Stimulated activated naive CD8-positive, alpha-beta T cell treated with anti-CD3 and anti-CD28 coated beads, Interleukin-15, amount 100 ng/mL, for 72 hours (primary cell): ENCODE data around the gene AFG3L2.

ENCODE experiments used
- ATAC-seq: fragments of 150-1000 bp; cut with Tn5 transposase; 2 replicates; pipeline ENCODE4 v1.10.0; 2021; ENCODE audit warnings: mild to moderate bottlenecking, moderate library complexity
- DNase-seq, 2 donors: peaks; one replicate each; pipeline ENCODE4 v3.0.0; 2021 to 2022
- H3K27ac Mint-ChIP-seq, 2 donors: one replicate each; pipeline ENCODE4 v1.8.0; 2022; ENCODE audit warnings: mild to moderate bottlenecking in 2 of 2, mixed read lengths in 2 of 2, moderate library complexity in 2 of 2
- H3K27me3 Mint-ChIP-seq: one replicate; pipeline ENCODE4 v1.8.0; 2022; ENCODE audit warnings: mixed read lengths
- H3K4me1 Mint-ChIP-seq: one replicate; pipeline ENCODE4 v1.8.0; 2022; ENCODE audit warnings: mild to moderate bottlenecking, mixed read lengths
- H3K4me3 Mint-ChIP-seq, 2 donors: one replicate each; pipeline ENCODE4 v1.8.0; 2022; ENCODE audit warnings: mild to moderate bottlenecking in 2 of 2, mixed read lengths in 2 of 2, moderate library complexity in 1 of 2
- H3K9me3 Mint-ChIP-seq, 2 donors: one replicate each; pipeline ENCODE4 v1.8.0; 2022; ENCODE audit warnings: mixed read lengths in 2 of 2

Gene AFG3L2

GRCh38 chr18:12326711-12327460 lies 50.1 kb downstream of the AFG3L2 start:
- no peak overlapping the region for H3K4me3 Mint-ChIP-seq
- H3K9me3 Mint-ChIP-seq: no peaks in the 10 kb centered on the region
- DNase-seq (no peak), ATAC-seq (no peak)
- H3K27ac Mint-ChIP-seq: no peak overlapping the region
- peaks cover 5% of the 10 kb centered on the region for H3K4me1 Mint-ChIP-seq
- H3K27me3 Mint-ChIP-seq: no peaks in the 10 kb centered on the region

- DNase-seq (no peak), ATAC-seq (no peak)
- H3K9me3 Mint-ChIP-seq: no peaks in the 10 kb centered on the region
- no peaks in the 10 kb centered on the region for H3K27me3 Mint-ChIP-seq
- H3K4me1 Mint-ChIP-seq: peaks cover 5% of the 10 kb centered on the region
- H3K4me3 Mint-ChIP-seq: no peak overlapping the region
- no peak overlapping the region for H3K27ac Mint-ChIP-seq
These were observed 51.2 kb downstream of the AFG3L2 start for GRCh38 chr18:12325726-12326245.

- DNase-seq (no peak), ATAC-seq (no peak)
- Mint-ChIP-seq H3K4me3 (no peak overlapping the region), H3K4me1 (peaks cover 5% of the 10 kb centered on the region), H3K27me3 (no peaks in the 10 kb centered on the region), H3K27ac (no peak overlapping the region), H3K9me3 (no peaks in the 10 kb centered on the region)
These were observed 51.9 kb downstream of the AFG3L2 start for GRCh38 chr18:12324991-12325725.

GRCh38 chr18:12321333-12321732 lies 55.7 kb downstream of the AFG3L2 start:
- Mint-ChIP-seq H3K4me3 (no peak overlapping the region), H3K4me1 (peaks cover 6% of the 10 kb centered on the region), H3K9me3 (no peaks in the 10 kb centered on the region), H3K27ac (no peak overlapping the region), H3K27me3 (no peaks in the 10 kb centered on the region)
- ATAC-seq: no peak
- DNase-seq: no peak

- no peak overlapping the region for H3K27ac Mint-ChIP-seq
- no peak for DNase-seq
- H3K4me3 Mint-ChIP-seq: no peak overlapping the region
- peaks cover 6% of the 10 kb centered on the region for H3K4me1 Mint-ChIP-seq
- no peak for ATAC-seq
- no peaks in the 10 kb centered on the region for H3K27me3 Mint-ChIP-seq
- H3K9me3 Mint-ChIP-seq: no peaks in the 10 kb centered on the region
These were observed 58.2 kb downstream of the AFG3L2 start for GRCh38 chr18:12318857-12319256.

- no peaks in the 10 kb centered on the region for H3K27me3 Mint-ChIP-seq
- H3K9me3 Mint-ChIP-seq: no peaks in the 10 kb centered on the region
- DNase-seq (no peak), ATAC-seq (no peak)
- H3K27ac Mint-ChIP-seq: no peak overlapping the region
- no peak overlapping the region for H3K4me3 Mint-ChIP-seq
- H3K4me1 Mint-ChIP-seq: peaks cover 6% of the 10 kb centered on the region
These were observed 58.7 kb downstream of the AFG3L2 start for GRCh38 chr18:12318334-12318697.

GRCh38 chr18:12317664-12318333 lies 59.2 kb downstream of the AFG3L2 start:
- no peak for DNase-seq
- Mint-ChIP-seq H3K4me3 (no peak overlapping the region), H3K9me3 (no peaks in the 10 kb centered on the region), H3K27ac (no peak overlapping the region), H3K4me1 (peaks cover 6% of the 10 kb centered on the region), H3K27me3 (no peaks in the 10 kb centered on the region)
- no peak for ATAC-seq

- Mint-ChIP-seq H3K27me3 (no peaks in the 10 kb centered on the region), H3K4me1 (peaks cover 6% of the 10 kb centered on the region), H3K9me3 (no peaks in the 10 kb centered on the region), H3K27ac (no peak overlapping the region), H3K4me3 (no peak overlapping the region)
- no peak for DNase-seq
- ATAC-seq: no peak
These were observed 61.1 kb downstream of the AFG3L2 start for GRCh38 chr18:12315911-12316310.

GRCh38 chr18:12315490-12315889 lies 61.5 kb downstream of the AFG3L2 start:
- no peak overlapping the region for H3K4me3 Mint-ChIP-seq
- ATAC-seq (no peak), DNase-seq (no peak)
- peaks cover 6% of the 10 kb centered on the region for H3K4me1 Mint-ChIP-seq
- no peaks in the 10 kb centered on the region for H3K9me3 Mint-ChIP-seq
- no peak overlapping the region for H3K27ac Mint-ChIP-seq
- H3K27me3 Mint-ChIP-seq: no peaks in the 10 kb centered on the region

GRCh38 chr18:12314591-12315305 lies 62.3 kb downstream of the AFG3L2 start:
- DNase-seq (no peak), ATAC-seq (no peak)
- Mint-ChIP-seq H3K27ac (no peak overlapping the region), H3K9me3 (no peaks in the 10 kb centered on the region), H3K27me3 (peaks cover 4% of the 10 kb centered on the region), H3K4me3 (no peak overlapping the region), H3K4me1 (peaks cover 7% of the 10 kb centered on the region)

- H3K27ac Mint-ChIP-seq: no peak overlapping the region
- peaks cover 13% of the 10 kb centered on the region for H3K4me1 Mint-ChIP-seq
- no peak overlapping the region for H3K4me3 Mint-ChIP-seq
- no peak for ATAC-seq
- no peaks in the 10 kb centered on the region for H3K9me3 Mint-ChIP-seq
- peaks cover 14% of the 10 kb centered on the region for H3K27me3 Mint-ChIP-seq
- no peak for DNase-seq
These were observed 63.3 kb downstream of the AFG3L2 start for GRCh38 chr18:12313530-12314245.

- DNase-seq (no peak), ATAC-seq (no peak)
- Mint-ChIP-seq H3K27me3 (peaks cover 16% of the 10 kb centered on the region), H3K4me1 (peaks cover 7% of the 10 kb centered on the region), H3K27ac (no peak overlapping the region), H3K4me3 (no peak overlapping the region), H3K9me3 (no peaks in the 10 kb centered on the region)
These were observed 64.1 kb downstream of the AFG3L2 start for GRCh38 chr18:12312976-12313375.

GRCh38 chr18:12310762-12311161 lies 66.3 kb downstream of the AFG3L2 start:
- ATAC-seq (no peak), DNase-seq (no peak)
- Mint-ChIP-seq H3K27ac (no peak overlapping the region), H3K4me3 (no peak overlapping the region), H3K4me1 (peaks cover 19% of the 10 kb centered on the region), H3K27me3 (peaks cover 35% of the 10 kb centered on the region), H3K9me3 (no peaks in the 10 kb centered on the region)

- peaks cover 46% of the 10 kb centered on the region for H3K27me3 Mint-ChIP-seq
- ATAC-seq (no peak), DNase-seq (no peak)
- no peaks in the 10 kb centered on the region for H3K9me3 Mint-ChIP-seq
- peak overlapping the region; percentile 24 to 35 for H3K4me3 Mint-ChIP-seq
- no peak overlapping the region for H3K27ac Mint-ChIP-seq
- peaks cover 19% of the 10 kb centered on the region for H3K4me1 Mint-ChIP-seq
These were observed 67.3 kb downstream of the AFG3L2 start for GRCh38 chr18:12309683-12310198.
